Keratinocyte (primary cell): Measurements from ENCODE around the gene SHISA9. TPM values are rescaled to one million over a fixed set of nuclear protein-coding genes. Genes with fewer than 3 reads are reported as not detected.

Experiments
- DNase-seq: peaks from one replicate; pipeline ENCODE4 v3.0.0-alpha.2; 2011; ENCODE audit warnings: low read depth, missing footprints, low spot score
- FAIRE-seq: peaks from 2 replicates; lab custom pipeline; 2011; peaks lifted over from hg19 to GRCh38; lab: Jason Lieb, UNC
- H2AFZ ChIP-seq: 2 replicates; pipeline ENCODE4 v1.6.0; 2012; ENCODE audit warnings: low read length, control low read depth, inconsistent platforms; ENCODE audit not compliant: control insufficient read depth
- H3K27ac ChIP-seq: 2 replicates; pipeline ENCODE4 v1.5.1; 2011; ENCODE audit warnings: low read length; ENCODE audit not compliant: control insufficient read depth, insufficient read depth
- H3K27me3 ChIP-seq: 3 replicates; pipeline ENCODE4 v1.6.0; 2011; ENCODE audit warnings: low read length; ENCODE audit not compliant: control insufficient read depth, insufficient read depth; ENCODE audit errors: extremely low read depth
- H3K36me3 ChIP-seq, 2 experiments: 2 replicates in 1 of 2; 3 replicates in 1 of 2; pipeline ENCODE4 v1.5.1; 2011; ENCODE audit warnings: low read length in 2 of 2, mild to moderate bottlenecking in 1 of 2; ENCODE audit not compliant: control insufficient read depth in 2 of 2, insufficient read depth in 2 of 2; ENCODE audit errors: extremely low read depth in 1 of 2
- H3K4me1 ChIP-seq: 3 replicates; pipeline ENCODE4 v1.5.1; 2011; ENCODE audit warnings: low read length; ENCODE audit not compliant: control insufficient read depth, insufficient read depth; ENCODE audit errors: extremely low read depth
- H3K4me2 ChIP-seq: 3 replicates; pipeline ENCODE4 v1.6.0; 2011; ENCODE audit warnings: low read depth, low read length; ENCODE audit not compliant: control insufficient read depth, insufficient read depth; ENCODE audit errors: extremely low read depth
- H3K4me3 ChIP-seq, 3 experiments: fragments of 200-600 bp in 1 of 3; sonication (generic) in 1 of 3; 2 replicates in 2 of 3; 3 replicates in 1 of 3; pipeline ENCODE4 v1.5.1; 2011 to 2016; ENCODE audit warnings: low read length in 3 of 3, mild to moderate bottlenecking in 3 of 3, control low read depth in 2 of 3, inconsistent platforms in 1 of 3, low read depth in 1 of 3, mixed read lengths in 1 of 3, mixed run types in 1 of 3, moderate library complexity in 1 of 3; ENCODE audit not compliant: control insufficient read depth in 2 of 3, insufficient read depth in 2 of 3; ENCODE audit errors: extremely low read depth in 1 of 3
- H3K79me2 ChIP-seq: 2 replicates; pipeline ENCODE4 v1.6.0; 2012; ENCODE audit warnings: low read length; ENCODE audit not compliant: control insufficient read depth, insufficient read depth
- H3K9ac ChIP-seq: 3 replicates; pipeline ENCODE4 v1.6.0; 2011; ENCODE audit warnings: low read length; ENCODE audit not compliant: control insufficient read depth, insufficient read depth; ENCODE audit errors: extremely low read depth
- H3K9me1 ChIP-seq: 3 replicates; pipeline ENCODE4 v1.6.0; 2011; ENCODE audit warnings: low read length; ENCODE audit not compliant: control insufficient read depth, insufficient read depth; ENCODE audit errors: extremely low read depth
- H3K9me3 ChIP-seq: 2 replicates; pipeline ENCODE4 v1.5.1; 2012; ENCODE audit warnings: low read depth, low read length; ENCODE audit not compliant: control insufficient read depth
- H4K20me1 ChIP-seq: 3 replicates; pipeline ENCODE4 v1.6.0; 2011; ENCODE audit warnings: low read length; ENCODE audit not compliant: control insufficient read depth, insufficient read depth; ENCODE audit errors: extremely low read depth
- CTCF ChIP-seq, 3 experiments: IDR thresholded peaks in 1 of 3; conservative IDR thresholded peaks in 1 of 3; optimal IDR thresholded peaks in 1 of 3; 2 replicates in 2 of 3; 3 replicates in 1 of 3; pipeline versions ENCODE3 to v1.5.1; 2011; ENCODE audit warnings: low read length in 3 of 3, mild to moderate bottlenecking in 3 of 3, moderate library complexity in 2 of 3, control low read depth in 1 of 3, inconsistent platforms in 1 of 3; ENCODE audit not compliant: insufficient read depth in 2 of 3; ENCODE audit errors: extremely low read depth in 1 of 3
- EZH2 ChIP-seq: IDR thresholded peaks from one replicate; pipeline ENCODE4 v1.6.1; 2012; ENCODE audit warnings: inconsistent platforms, mild to moderate bottlenecking, low read length, moderate library complexity
- dilution Hi-C: fragments of 300-500 bp; cut with MboI; formaldehyde crosslinking; loops from one replicate; pipeline ENCODE4 v1.7.0; 2020; ENCODE audit warnings: low sequenced_read_pairs; ENCODE audit not compliant: extremely low pct_ligation_motif_present
- polyA plus RNA-seq, 5 experiments: library from polyadenylated mRNA; depleted of rRNA in 3 of 5; stranded (reverse) in 3 of 5; stranded (forward) in 1 of 5; unstranded in 1 of 5; fragments of >200 nt; gene quantifications; 1 replicate in 1 of 5; 2 replicates in 3 of 5; 3 replicates in 1 of 5; pipeline versions ENCODE4 v1.2.1 to v1.2.3, GENCODE V29; 2011 to 2012; ENCODE audit warnings: missing spikeins in 2 of 5, low read depth in 1 of 5, low replicate concordance in 1 of 5

Gene SHISA9
- polyA plus RNA-seq, 1 donor (not counting 4 experiments of a cell fraction or from before 2014, with no cell fraction given) = 0.28 TPM

DNA sequence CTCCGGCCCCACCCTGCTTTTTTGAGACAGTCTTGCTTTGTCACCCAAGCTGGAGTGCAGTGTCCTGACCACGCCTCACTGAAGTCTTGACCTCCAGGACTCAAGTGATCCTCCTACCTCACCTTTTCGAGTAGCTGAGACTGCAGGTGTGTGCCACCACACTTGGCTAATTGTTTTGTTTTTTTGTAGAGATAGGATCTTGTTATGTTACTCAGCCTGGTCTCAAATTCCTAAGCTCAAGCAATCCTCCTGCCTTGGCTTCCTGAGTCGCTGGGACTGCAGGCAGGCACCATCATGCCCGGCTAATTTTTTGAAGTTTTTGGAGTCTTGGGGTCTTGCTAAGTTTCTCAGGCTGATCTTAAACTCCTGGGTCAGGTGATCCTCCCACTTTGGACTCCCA is 206.7 kb downstream of the SHISA9 start:
- Histone ChIP-seq H2AFZ (no peak overlapping the region), H3K9ac (no peak overlapping the region), H3K27ac (no peak overlapping the region), H4K20me1 (no peaks in the 10 kb centered on the region), H3K4me2 (no peak overlapping the region), H3K9me3 (no peaks in the 10 kb centered on the region), H3K36me3 (no peaks in the 10 kb centered on the region), H3K27me3 (no peaks in the 10 kb centered on the region), H3K79me2 (no peaks in the 10 kb centered on the region), H3K4me3 (no peak overlapping the region), H3K9me1 (no peaks in the 10 kb centered on the region), H3K4me1 (peaks cover 3% of the 10 kb centered on the region)
- dilution Hi-C loops = no loop called here
- no peak for DNase-seq
- TF ChIP-seq EZH2 (no peak), CTCF (optimal IDR thresholded peaks at IDR 0.05 in 1 of 3, IDR thresholded peaks at IDR 0.05 in 1 of 3, conservative IDR thresholded peaks at IDR 0.05 in 1 of 3; ENCODE audit: extremely low read depth in 1 of 3, insufficient read depth in 2 of 3, low read length in 3 of 3) (no peak)
- FAIRE-seq = no peak

DNA sequence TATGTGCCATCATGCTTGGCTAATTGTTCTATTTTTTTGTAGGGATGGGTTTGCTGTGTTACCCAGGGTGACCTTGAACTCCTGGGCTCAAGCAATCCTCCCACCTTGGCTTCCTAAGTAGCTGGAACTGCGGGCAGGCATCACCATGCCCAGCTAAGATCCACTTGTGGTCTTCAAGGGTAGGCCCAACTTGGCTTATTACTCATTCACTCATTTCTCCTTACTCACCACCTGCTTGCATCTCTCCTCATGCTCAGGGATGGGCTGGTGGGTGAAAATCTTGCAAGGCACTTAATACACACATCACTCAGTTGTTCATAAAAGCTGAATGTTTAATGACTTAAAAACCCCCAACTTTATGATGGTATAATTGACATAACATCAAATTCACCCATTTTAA is 207.8 kb downstream of the SHISA9 start:
- no peak for DNase-seq
- Histone ChIP-seq H2AFZ (no peak overlapping the region), H3K36me3 (no peaks in the 10 kb centered on the region), H3K9me1 (no peaks in the 10 kb centered on the region), H4K20me1 (no peaks in the 10 kb centered on the region), H3K27me3 (no peaks in the 10 kb centered on the region), H3K4me2 (no peak overlapping the region), H3K9ac (no peak overlapping the region), H3K79me2 (no peaks in the 10 kb centered on the region), H3K27ac (no peak overlapping the region), H3K4me3 (no peak overlapping the region), H3K9me3 (no peaks in the 10 kb centered on the region), H3K4me1 (peaks cover 3% of the 10 kb centered on the region)
- TF ChIP-seq CTCF (optimal IDR thresholded peaks at IDR 0.05 in 1 of 3, IDR thresholded peaks at IDR 0.05 in 1 of 3, conservative IDR thresholded peaks at IDR 0.05 in 1 of 3; ENCODE audit: extremely low read depth in 1 of 3, insufficient read depth in 2 of 3, low read length in 3 of 3) (no peak), EZH2 (no peak)
- dilution Hi-C loops = no loop called here
- FAIRE-seq = no peak
